KOPT-K1 (cell line): ENCODE results near the gene NLGN1.

Experiments
- H3K27ac ChIP-seq: fragments of 200-600 bp; sonication (generic); 2 replicates; pipeline ENCODE4 v1.5.1; 2016; ENCODE audit warnings: antibody characterized with exemption, mild to moderate bottlenecking, low read depth, low read length; ENCODE audit not compliant: poor library complexity, severe bottlenecking
- H3K36me3 ChIP-seq: fragments of 200-600 bp; sonication (generic); 2 replicates; pipeline ENCODE4 v1.5.1; 2017; ENCODE audit warnings: antibody characterized with exemption, mild to moderate bottlenecking, low read length, moderate library complexity; ENCODE audit not compliant: insufficient read depth
- H3K9me3 ChIP-seq: fragments of 200-600 bp; sonication (generic); 2 replicates; pipeline ENCODE4 v1.5.1; 2017; ENCODE audit warnings: antibody characterized with exemption, low read length, mild to moderate bottlenecking; ENCODE audit not compliant: insufficient read depth, poor library complexity, severe bottlenecking

The NLGN1 gene

DNA sequence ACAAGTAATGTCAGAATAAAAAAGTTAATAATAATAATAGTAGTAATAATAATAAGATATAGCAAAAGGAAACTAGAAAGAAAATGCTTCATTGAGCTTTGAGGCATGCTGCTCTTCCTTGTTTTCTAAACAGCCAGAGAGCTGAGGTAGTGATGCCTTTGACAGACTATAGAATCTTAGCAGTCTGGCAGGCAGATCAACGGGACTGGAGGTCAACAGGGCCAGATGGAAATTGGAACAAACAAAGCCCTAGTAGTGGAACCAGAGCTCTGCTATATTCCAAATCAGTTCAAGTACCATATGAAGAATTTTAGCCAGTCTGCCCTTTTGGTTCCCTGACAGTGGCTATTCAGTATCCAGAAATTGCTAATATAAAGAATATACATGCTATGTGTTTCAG, 278.6 kb downstream of the NLGN1 start:
- H3K36me3 ChIP-seq, result no peaks in the 10 kb centered on the region
- H3K9me3 ChIP-seq, result no peaks in the 10 kb centered on the region
- H3K27ac ChIP-seq, result no peak overlapping the region

DNA sequence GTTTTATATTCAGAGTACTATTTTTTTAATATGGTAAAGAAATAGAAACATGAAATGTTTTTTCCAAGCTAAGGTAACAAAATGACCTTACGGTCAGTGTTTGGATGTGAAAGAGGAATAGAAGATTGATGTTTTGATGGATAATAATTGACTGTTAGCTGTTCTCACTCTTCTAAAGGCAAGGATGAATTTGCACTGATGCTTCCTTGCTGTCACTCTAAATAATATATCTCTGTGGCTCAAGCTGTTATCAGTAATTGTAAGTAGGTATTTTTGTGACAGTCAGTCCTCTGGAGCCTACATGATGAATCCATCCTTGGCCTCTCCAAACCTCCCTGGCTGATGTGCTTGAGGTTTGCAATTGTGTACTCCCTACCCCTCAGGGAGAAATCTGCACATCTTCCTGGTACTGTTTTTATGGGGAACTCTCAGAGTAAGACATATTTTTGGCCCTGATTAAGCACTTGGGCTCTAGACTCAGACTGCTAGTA, 283.7 kb downstream of the NLGN1 start:
- Histone ChIP-seq H3K36me3 (no peaks in the 10 kb centered on the region), H3K9me3 (no peaks in the 10 kb centered on the region), H3K27ac (no peak overlapping the region)

DNA sequence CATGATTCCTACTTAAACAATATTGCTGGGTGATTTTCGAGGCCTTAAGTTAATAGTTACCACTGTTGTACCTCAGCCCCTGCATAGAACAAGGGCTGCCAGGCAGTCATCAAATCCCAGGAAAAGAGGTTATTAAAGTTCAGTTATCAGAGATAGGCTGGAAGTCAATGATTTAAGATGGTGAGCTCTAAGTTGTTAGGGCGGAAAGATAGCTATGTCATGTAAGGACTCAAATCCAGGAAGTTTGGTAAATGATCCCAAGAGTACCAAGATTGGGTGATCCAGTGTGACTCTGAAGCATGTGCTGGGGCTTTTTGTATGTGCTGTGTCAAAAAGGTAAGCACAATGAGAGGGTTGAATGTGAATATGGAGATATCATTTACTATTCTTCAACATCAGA, 287.9 kb downstream of the NLGN1 start:
- Histone ChIP-seq H3K27ac (no peak overlapping the region), H3K36me3 (no peaks in the 10 kb centered on the region), H3K9me3 (no peaks in the 10 kb centered on the region)

DNA sequence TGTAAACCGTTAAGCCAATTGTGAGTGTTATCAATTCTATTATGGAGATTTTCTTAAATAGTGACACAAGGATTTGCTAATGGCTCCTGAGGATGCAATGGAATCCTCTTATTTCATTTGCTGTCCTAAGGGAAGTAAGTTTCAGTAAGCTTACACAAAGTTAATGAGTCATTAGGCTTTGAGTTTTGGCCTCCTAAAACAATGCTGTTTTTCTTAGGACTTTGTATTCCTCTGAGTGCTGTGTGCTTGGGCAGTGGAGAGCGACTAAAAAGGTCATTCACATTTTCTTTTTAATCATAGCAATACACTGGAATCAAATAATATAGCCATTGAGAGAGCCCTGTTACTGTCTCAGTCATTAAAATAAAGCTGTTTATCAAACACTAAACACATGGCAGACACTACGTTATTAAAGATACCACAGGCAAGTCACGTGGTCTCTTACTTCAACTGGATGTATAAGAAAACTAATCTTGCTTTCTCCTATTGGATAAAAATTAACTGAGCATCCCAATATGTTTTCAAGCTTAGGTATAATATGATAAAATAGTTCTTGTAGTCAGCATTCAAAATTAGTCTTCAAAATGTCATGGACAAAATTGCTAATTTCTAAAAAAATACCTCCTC, 290.8 kb downstream of the NLGN1 start:
- H3K27ac ChIP-seq, result no peak overlapping the region
- H3K36me3 ChIP-seq, result no peaks in the 10 kb centered on the region
- no peaks in the 10 kb centered on the region for H3K9me3 ChIP-seq

DNA sequence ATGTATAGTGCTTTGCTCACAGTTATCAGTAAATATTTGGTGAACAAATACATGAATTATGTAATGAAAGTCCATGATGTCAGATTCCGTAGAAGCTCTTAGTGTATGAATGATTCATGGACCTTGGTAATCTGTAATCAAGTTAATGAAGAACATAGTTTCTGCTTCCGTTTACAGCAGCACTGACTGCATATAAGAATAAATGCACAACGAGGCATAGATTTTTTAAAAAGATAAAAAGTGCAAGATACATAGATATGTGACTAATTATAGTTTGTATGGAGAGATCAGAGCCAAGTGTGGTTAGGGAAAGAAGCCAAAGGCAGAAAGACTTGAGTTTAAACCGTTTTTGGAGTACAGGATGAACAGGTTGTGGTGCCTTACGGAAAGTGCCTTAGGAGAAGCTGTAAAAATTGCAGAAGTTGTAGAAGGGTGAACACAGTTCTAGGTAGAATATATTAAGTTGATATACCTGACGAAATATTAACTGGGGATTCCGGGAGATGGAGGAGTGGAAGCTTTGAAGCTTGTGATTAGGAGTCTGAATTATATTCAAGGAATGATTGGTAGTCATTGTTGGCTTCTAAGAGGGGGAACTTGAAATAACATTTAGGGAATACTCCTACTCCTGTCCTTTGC, 293.1 kb downstream of the NLGN1 start:
- no peak overlapping the region for H3K27ac ChIP-seq
- no peaks in the 10 kb centered on the region for H3K9me3 ChIP-seq
- H3K36me3 ChIP-seq, result no peaks in the 10 kb centered on the region

DNA sequence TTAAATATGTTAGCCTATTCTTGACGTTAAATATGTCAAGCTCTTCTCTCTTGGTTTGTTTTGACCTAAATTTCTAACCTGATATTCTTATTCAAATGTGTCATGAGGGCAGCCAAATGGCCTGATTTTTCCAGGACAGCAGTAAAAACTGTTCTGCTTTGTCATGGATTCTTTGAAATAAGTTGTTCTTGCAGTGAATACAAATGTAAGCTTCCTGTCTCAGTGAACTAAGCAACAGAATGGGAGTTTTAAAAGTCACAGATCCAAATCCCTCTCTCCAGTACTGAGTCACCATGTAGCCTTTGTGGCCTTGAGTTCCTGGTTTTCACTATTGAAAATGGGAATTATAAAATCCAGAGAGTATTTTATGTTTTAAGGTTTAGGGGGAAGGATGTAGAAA, 301.8 kb downstream of the NLGN1 start:
- H3K9me3 ChIP-seq, result no peaks in the 10 kb centered on the region
- H3K27ac ChIP-seq, result no peak overlapping the region

DNA sequence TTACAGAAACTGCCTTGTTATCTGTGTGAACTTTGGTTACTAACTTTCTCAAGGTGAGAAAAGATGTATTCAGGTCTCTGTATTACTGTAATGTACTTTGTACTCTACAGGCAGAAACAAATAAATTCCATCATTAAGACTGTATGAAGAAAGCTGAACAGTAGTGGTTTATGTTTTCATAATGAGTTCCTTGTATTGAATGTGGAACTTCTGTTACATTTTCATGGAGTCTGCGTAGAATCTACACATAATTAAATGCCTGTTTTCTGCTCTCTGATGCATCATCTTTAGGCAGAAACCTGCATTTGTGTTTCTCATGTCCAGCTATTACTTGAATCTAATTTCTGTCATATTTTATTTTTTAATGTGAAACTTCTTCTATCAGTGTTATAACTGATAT, 302.8 kb downstream of the NLGN1 start:
- Histone ChIP-seq H3K36me3 (no peaks in the 10 kb centered on the region), H3K27ac (no peak overlapping the region), H3K9me3 (no peaks in the 10 kb centered on the region)

More for the DNA sequence above, 301.8 kb downstream of the NLGN1 start:
- no peaks in the 10 kb centered on the region for H3K36me3 ChIP-seq

DNA sequence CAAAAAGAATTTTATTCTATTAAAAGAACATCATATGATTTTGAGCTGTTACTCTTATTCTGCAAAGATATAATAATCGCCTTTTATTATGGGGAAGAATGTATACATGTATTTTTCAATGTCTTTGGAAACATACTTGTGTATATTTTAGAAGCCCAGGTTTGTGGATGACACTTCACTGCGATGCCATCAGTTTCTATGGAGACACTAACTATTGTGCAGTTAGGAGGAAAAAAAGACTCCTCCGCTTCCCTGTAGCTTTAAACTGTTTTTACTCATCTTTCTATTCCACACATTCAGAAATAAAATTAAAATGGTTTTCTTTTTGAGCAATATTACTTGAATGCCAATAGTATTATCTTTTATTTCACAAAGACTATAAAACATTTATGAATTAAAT, 305.0 kb downstream of the NLGN1 start:
- Histone ChIP-seq H3K36me3 (no peaks in the 10 kb centered on the region), H3K27ac (no peak overlapping the region), H3K9me3 (no peaks in the 10 kb centered on the region)

DNA sequence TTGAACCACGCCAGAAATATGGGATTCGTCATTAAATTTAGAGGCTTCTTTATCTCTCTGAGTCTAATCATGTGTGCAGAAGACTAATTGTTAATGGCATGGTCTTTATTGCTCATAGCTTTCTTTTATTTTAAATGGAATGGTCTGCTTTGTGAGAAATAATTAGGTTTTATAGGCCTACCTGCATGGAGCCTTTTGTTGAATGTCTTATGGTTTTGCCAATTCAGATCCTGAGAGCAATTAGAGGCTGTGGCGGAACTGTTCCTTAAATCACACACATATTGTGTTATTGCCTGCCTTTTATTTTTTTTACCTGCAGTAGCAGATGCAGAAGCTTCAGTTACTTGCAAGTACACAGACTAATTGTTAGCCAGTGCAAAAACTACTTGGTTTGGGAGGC, 306.2 kb downstream of the NLGN1 start:
- H3K36me3 ChIP-seq, result no peaks in the 10 kb centered on the region
- H3K27ac ChIP-seq, result no peak overlapping the region
- H3K9me3 ChIP-seq, result no peaks in the 10 kb centered on the region

DNA sequence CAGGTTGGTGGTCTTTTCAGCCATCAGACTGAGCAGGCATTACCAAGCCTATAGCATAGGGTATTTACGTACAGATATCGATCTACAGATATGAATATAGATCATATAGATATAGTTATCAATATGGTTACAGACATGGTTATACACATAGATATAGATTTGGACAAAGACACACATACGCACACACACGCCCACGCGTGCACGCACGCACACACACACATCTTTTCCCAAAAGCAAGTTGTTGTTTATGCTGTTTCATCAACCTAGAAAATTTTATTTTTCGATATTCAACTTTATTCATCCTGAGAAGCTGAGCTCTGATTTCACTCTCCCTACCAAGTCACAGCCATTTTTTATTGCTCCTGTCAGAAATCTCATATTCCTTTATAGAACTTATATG, 309.1 kb downstream of the NLGN1 start:
- H3K9me3 ChIP-seq, result no peaks in the 10 kb centered on the region
- H3K27ac ChIP-seq, result no peak overlapping the region
- no peaks in the 10 kb centered on the region for H3K36me3 ChIP-seq

DNA sequence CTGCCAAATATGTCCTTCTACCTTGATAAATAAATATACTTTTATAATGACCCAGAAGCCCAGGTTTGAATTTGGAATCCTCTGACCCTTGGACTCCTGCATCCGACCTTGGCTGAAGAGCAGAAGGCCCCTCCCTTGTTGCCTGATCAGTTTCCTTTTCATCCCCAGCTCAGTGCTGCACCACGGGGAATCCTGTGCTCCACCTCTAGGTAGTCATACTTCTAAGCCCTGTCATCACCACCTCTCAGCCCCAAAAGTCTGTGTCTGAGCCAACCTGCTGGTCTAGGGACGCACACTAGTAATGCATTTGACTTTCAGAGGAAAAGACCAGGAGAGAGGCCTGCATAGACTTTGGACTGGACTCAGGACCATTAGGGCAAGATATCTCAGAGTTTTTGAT, 310.6 kb downstream of the NLGN1 start:
- Histone ChIP-seq H3K36me3 (no peaks in the 10 kb centered on the region), H3K27ac (no peak overlapping the region), H3K9me3 (no peaks in the 10 kb centered on the region)

DNA sequence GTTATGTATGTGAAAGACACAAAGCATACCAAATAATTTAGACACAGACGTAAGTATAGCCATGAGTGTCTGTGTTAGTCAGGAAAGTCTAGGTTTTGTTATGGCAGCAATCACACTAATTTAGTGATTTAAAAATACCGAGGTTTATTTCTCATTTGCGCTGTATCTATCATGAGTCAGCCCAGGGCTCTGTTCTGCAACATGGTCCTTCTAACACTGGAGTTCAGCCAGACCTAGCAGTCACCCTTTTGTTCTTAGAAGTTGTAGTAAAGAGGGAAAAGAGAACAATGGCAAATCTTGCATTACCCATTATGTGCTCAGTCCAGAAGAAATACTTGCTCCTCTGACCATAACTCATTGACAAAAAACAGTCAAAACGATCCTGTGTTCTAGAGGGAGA, 311.5 kb downstream of the NLGN1 start:
- no peaks in the 10 kb centered on the region for H3K36me3 ChIP-seq
- no peak overlapping the region for H3K27ac ChIP-seq
- no peaks in the 10 kb centered on the region for H3K9me3 ChIP-seq

DNA sequence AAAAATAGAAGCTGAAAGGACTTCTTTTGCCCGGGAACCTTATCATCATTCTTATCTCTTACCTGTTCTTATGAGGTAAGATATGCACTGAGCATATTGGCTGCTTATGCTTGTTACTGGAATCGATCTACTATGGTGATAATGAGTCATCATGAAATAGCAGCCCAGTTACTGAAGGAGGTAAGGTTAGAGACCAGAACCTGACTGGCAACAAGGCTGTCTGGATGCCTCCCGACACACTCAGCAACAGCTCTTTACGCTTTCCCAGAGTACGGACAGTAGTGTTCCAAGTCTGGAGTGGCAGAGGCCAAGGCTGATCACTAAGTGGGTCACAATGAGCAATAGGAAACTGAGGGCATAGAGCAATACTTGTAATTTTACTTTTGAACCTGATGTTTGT, 314.1 kb downstream of the NLGN1 start:
- Histone ChIP-seq H3K9me3 (no peaks in the 10 kb centered on the region), H3K27ac (no peak overlapping the region), H3K36me3 (no peaks in the 10 kb centered on the region)

DNA sequence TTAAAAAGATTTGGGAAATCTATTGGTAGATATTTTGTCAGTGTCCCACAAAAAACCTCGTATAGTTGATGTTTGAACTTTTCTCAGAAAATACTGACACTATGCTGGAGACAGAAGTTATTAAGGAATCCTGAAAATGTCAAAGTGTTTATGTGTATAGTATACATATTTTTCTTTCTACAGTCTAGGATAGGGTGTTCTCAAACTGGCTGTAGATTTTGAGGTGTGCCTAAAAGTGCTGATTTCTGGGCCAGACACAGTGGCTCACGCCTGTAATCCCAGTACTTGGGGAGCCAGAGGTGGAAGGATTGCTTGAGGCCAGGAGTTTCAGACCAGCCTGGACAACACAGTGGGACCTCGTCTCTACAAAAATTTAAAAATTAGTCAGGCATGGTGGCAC, 322.0 kb downstream of the NLGN1 start:
- H3K36me3 ChIP-seq, result no peaks in the 10 kb centered on the region
- H3K27ac ChIP-seq, result no peak overlapping the region
- H3K9me3 ChIP-seq, result no peaks in the 10 kb centered on the region

DNA sequence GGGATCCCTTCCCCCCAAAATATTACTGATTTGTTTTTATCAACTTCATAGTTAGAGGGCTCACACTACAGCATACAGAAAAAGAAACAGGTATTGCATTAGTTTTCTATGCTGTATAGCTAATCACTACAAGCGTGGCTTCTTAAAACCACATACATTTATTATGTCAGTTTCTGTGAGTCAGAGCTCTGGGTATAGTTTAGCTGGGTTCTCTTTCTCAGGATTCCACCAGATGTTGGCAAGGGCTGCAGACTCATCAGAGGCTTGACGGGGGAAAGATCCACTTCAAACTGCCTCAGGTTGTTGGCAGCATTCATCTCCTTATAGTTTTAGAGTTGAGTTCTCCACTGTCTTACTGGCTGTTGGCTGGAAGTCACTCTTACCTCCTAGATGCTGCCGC, 328.0 kb downstream of the NLGN1 start:
- H3K36me3 ChIP-seq, result no peaks in the 10 kb centered on the region
- H3K9me3 ChIP-seq, result no peaks in the 10 kb centered on the region
- no peak overlapping the region for H3K27ac ChIP-seq

DNA sequence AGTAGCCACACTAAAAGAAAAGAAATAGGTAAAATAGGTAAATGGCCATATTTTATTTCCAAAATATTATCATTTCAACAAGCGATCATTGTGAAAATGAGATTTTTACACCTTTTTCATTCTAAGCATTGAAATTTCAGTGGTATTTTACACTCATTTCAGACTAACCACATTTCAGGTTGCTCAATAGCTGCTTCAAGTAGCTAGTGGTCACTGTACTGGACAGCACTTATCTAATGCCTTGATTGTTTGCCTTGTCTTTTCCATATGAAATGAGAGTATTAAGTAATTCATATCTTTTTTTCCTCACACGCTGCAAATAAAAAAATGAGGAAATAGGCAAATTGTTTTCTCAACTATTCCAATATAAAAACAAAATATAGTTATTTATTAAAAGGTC, 332.8 kb downstream of the NLGN1 start:
- Histone ChIP-seq H3K27ac (no peak overlapping the region), H3K9me3 (no peaks in the 10 kb centered on the region)

More for the DNA sequence above, 332.8 kb downstream of the NLGN1 start:
- H3K36me3 ChIP-seq, result no peaks in the 10 kb centered on the region
